ENCODE measurements around the gene SCNN1G.

- TF ChIP-seq REST (IDR thresholded peaks at IDR 0.05) (no peak), CTCF (IDR thresholded peaks at IDR 0.05; ENCODE audit: low read depth, low read length, missing input control) (no peak), GABPA (IDR thresholded peaks at IDR 0.05 in 1 of 2, conservative IDR thresholded peaks at IDR 0.05 in 1 of 2) (no peak), JUND (IDR thresholded peaks at IDR 0.05) (no peak), TAF1 (conservative IDR thresholded peaks at IDR 0.05) (no peak), SP1 (IDR thresholded peaks at IDR 0.05) (no peak), RXRA (IDR thresholded peaks at IDR 0.05) (no peak), FOXA1 (IDR thresholded peaks at IDR 0.05) (no peak), ATF3 (IDR thresholded peaks at IDR 0.05) (no peak), RAD21 (IDR thresholded peaks at IDR 0.05) (no peak)
Observed at GRCh38 chr16:23225634-23226033, 43.1 kb downstream of the SCNN1G start.
